Mammary epithelial cell (primary cell): ENCODE measurements around the gene CDKN1A.

Experiments
- CTCF ChIP-seq, 2 donors: IDR thresholded peaks in 1 of 2; conservative IDR thresholded peaks in 1 of 2; 2 replicates each; pipeline ENCODE4 v1.5.1; 2011 to 2012; ENCODE audit warnings: inconsistent platforms in 2 of 2, low read length in 2 of 2, mild to moderate bottlenecking in 2 of 2, control low read depth in 1 of 2, low read depth in 1 of 2; ENCODE audit not compliant: insufficient read depth in 1 of 2; ENCODE audit errors: extremely low read depth in 1 of 2
- EZH2 ChIP-seq: IDR thresholded peaks from 2 replicates; pipeline ENCODE4 v1.6.1; 2012; ENCODE audit warnings: low read length, inconsistent platforms, borderline replicate concordance

- TF ChIP-seq CTCF (conservative IDR thresholded peaks at IDR 0.05 in 1 of 2, IDR thresholded peaks at IDR 0.05 in 1 of 2; ENCODE audit: extremely low read depth in 1 of 2, insufficient read depth in 1 of 2, low read depth in 1 of 2, low read length in 2 of 2) (no peak), EZH2 (no peak)
These were observed 8.2 kb upstream of the CDKN1A start for GRCh38 chr6:36670271-36670670.
